Measurements from ENCODE around the gene KCNJ9.
"Not testable (repeated sequence)": the region's sequence is repeated elsewhere in the genome, so short reads cannot be mapped to it uniquely, and the experiment has no call there.

KCNJ9 gene

GRCh38 chr1:160104486-160104885 is 23.1 kb downstream of the KCNJ9 start:
- no peak for DNase-seq

- DNase-seq: no peak
Observed at GRCh38 chr1:160105155-160105554, 23.8 kb downstream of the KCNJ9 start.

- DNase-seq: no peak
Observed at GRCh38 chr1:160107512-160107911, 26.2 kb downstream of the KCNJ9 start.

GRCh38 chr1:160108888-160109662 is 27.7 kb downstream of the KCNJ9 start:
- DNase-seq: no peak

- no peak for DNase-seq
Observed at GRCh38 chr1:160109686-160110085, 28.3 kb downstream of the KCNJ9 start.

- DNase-seq: not testable (repeated sequence)
Observed at GRCh38 chr1:160111462-160111861, 30.1 kb downstream of the KCNJ9 start.

GRCh38 chr1:160112357-160112756 is 31.0 kb downstream of the KCNJ9 start:
- no peak for DNase-seq

GRCh38 chr1:160113407-160113806 is 32.1 kb downstream of the KCNJ9 start:
- no peak for DNase-seq

GRCh38 chr1:160114085-160114484 is 32.7 kb downstream of the KCNJ9 start:
- DNase-seq: no peak

GRCh38 chr1:160115545-160116282 is 34.4 kb downstream of the KCNJ9 start, which contains the start of gene ATP1A2:
ATP1A2 (plus strand) TSS chr1:160115759; CDS start chr1:160115862, 103 bp downstream.
- DNase-seq: no peak

- DNase-seq: no peak
Observed at GRCh38 chr1:160116283-160117147, 35.2 kb downstream of the KCNJ9 start.

GRCh38 chr1:160117300-160117699 is 36.0 kb downstream of the KCNJ9 start:
- DNase-seq: no peak

GRCh38 chr1:160117709-160118183 is 36.4 kb downstream of the KCNJ9 start:
- no peak for DNase-seq

GRCh38 chr1:160118928-160119327 is 37.6 kb downstream of the KCNJ9 start:
- DNase-seq: no peak

GRCh38 chr1:160120797-160121196 is 39.5 kb downstream of the KCNJ9 start:
- DNase-seq: no peak

GRCh38 chr1:160121388-160121787 is 40.0 kb downstream of the KCNJ9 start:
- DNase-seq: no peak

- no peak for DNase-seq
Observed at GRCh38 chr1:160122978-160123495, 41.7 kb downstream of the KCNJ9 start.

- no peak for DNase-seq
Observed at GRCh38 chr1:160123726-160124125, 42.4 kb downstream of the KCNJ9 start.

GRCh38 chr1:160124705-160125478 is 43.6 kb downstream of the KCNJ9 start:
- DNase-seq: no peak

GRCh38 chr1:160125746-160126145 is 44.4 kb downstream of the KCNJ9 start:
- no peak for DNase-seq

GRCh38 chr1:160126342-160126741 is 45.0 kb downstream of the KCNJ9 start:
- DNase-seq: not testable (repeated sequence)

GRCh38 chr1:160127381-160127780 is 46.0 kb downstream of the KCNJ9 start:
- DNase-seq: no peak
